Testis (tissue), 2 donors: ENCODE results near the gene SLC2A4.

ENCODE experiments used
- CTCF ChIP-seq, 3 experiments: fragments of 450-650 bp in 2 of 3; fragments of 200-600 bp in 1 of 3; sonication (generic) in 1 of 3; IDR thresholded peaks; one replicate each; pipeline ENCODE4 v1.5.1; 2016 to 2019; ENCODE audit warnings: antibody characterized with exemption in 3 of 3, mild to moderate bottlenecking in 2 of 3, moderate library complexity in 1 of 3
- POLR2A ChIP-seq: fragments of 450-650 bp; IDR thresholded peaks from one replicate; pipeline ENCODE4 v1.6.1; 2017; ENCODE audit warnings: antibody characterized with exemption, mild to moderate bottlenecking, moderate library complexity

GRCh38 chr17:7318121-7318860 is 36.8 kb downstream of the SLC2A4 start:
- TF ChIP-seq CTCF (IDR thresholded peaks at IDR 0.05), result no peak
- no peak for TF ChIP-seq POLR2A
